Common myeloid progenitor, CD34-positive (primary cell): ENCODE measurements around the gene FBXL7.

ENCODE experiments used
- CTCF ChIA-PET: fragments of 350-600 bp; sonication (Branson Sonifier 250); formaldehyde crosslinking; loops from one replicate; lab custom pipeline; 2021; ENCODE audit warnings: antibody characterized with exemption; lab: Charles Lee
- POLR2A ChIA-PET: fragments of 350-600 bp; sonication (Branson Sonifier 250); formaldehyde crosslinking; loops from one replicate; lab custom pipeline; 2021; ENCODE audit warnings: antibody characterized with exemption; lab: Charles Lee
- DNase-seq, 3 donors: peaks; one replicate each; pipeline versions ENCODE4 v3.0.0 to v3.0.0-alpha.2; 2013
- H3K27ac ChIP-seq, 2 experiments: 1 replicate in 1 of 2; 2 replicates in 1 of 2; pipeline ENCODE4 v1.7.0; 2013; ENCODE audit warnings: inconsistent platforms in 2 of 2, low read length in 2 of 2, mild to moderate bottlenecking in 2 of 2, low read depth in 1 of 2, moderate library complexity in 1 of 2; ENCODE audit not compliant: severe bottlenecking in 2 of 2, insufficient read depth in 1 of 2, poor library complexity in 1 of 2
- H3K27me3 ChIP-seq, 5 experiments: replicated peaks in 2 of 5; 1 replicate in 3 of 5; 2 replicates in 2 of 5; pipeline versions ENCODE4 v1.6.1 to v1.7.0; 2013; ENCODE audit warnings: low read length in 4 of 5, mild to moderate bottlenecking in 2 of 5, moderate library complexity in 2 of 5, inconsistent platforms in 1 of 5; ENCODE audit not compliant: insufficient read depth in 5 of 5, control insufficient read depth in 4 of 5
- H3K36me3 ChIP-seq, 4 experiments: 1 replicate in 2 of 4; 2 replicates in 2 of 4; pipeline versions ENCODE4 v1.6.1 to v1.7.0; 2013; ENCODE audit warnings: low read length in 3 of 4, control low read depth in 1 of 4, mild to moderate bottlenecking in 1 of 4; ENCODE audit not compliant: control insufficient read depth in 4 of 4, insufficient read depth in 4 of 4
- H3K4me1 ChIP-seq, 4 experiments: 1 replicate in 3 of 4; 2 replicates in 1 of 4; pipeline versions ENCODE4 v1.6.1 to v1.7.1; 2013; ENCODE audit warnings: low read length in 3 of 4, mild to moderate bottlenecking in 3 of 4, control low read depth in 1 of 4, inconsistent platforms in 1 of 4, moderate library complexity in 1 of 4; ENCODE audit not compliant: control insufficient read depth in 4 of 4, insufficient read depth in 4 of 4; ENCODE audit errors: control extremely low read depth in 1 of 4
- H3K4me3 ChIP-seq, 7 experiments: 1 replicate in 4 of 7; 2 replicates in 3 of 7; pipeline versions ENCODE4 v1.5.1 to v1.7.0; 2013; ENCODE audit warnings: mild to moderate bottlenecking in 7 of 7, low read length in 6 of 7, moderate library complexity in 6 of 7, inconsistent platforms in 2 of 7, low read depth in 2 of 7, control low read depth in 1 of 7; ENCODE audit not compliant: insufficient read depth in 4 of 7, control insufficient read depth in 1 of 7; ENCODE audit errors: extremely low read depth in 1 of 7
- H3K9me3 ChIP-seq, 5 experiments: 1 replicate in 4 of 5; 2 replicates in 1 of 5; pipeline versions ENCODE4 v1.6.1 to v1.7.1; 2013; ENCODE audit warnings: low read length in 4 of 5, mild to moderate bottlenecking in 2 of 5, inconsistent platforms in 1 of 5, low read depth in 1 of 5, moderate library complexity in 1 of 5; ENCODE audit not compliant: control insufficient read depth in 4 of 5, insufficient read depth in 2 of 5; ENCODE audit errors: control extremely low read depth in 1 of 5
- WGBS: methylation state at CpG from one replicate; pipeline ENCODE4 v1.1.5; 2013; ENCODE audit not compliant: insufficient coverage; 5-methylcytosine and 5-hydroxymethylcytosine counted together

FBXL7 gene

DNA sequence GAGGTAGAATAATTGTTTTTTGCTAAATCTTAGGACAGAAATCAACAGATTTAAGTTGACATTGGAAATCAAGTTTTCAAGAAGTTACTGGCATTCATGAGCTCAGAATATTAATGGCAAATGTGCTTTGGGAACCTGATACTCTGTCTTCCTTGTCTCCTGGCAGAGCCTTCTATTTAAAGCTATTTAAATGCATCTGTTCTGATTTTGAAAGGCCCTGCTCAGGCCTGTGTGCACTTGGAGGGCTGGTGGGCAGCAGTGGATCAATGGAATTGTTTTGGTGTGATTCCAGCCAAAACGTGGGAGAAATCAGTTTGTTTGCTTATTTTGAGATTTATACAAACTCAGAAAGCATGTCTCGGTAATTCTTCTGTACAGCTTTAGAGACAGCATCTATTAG lies 38.5 kb downstream of the FBXL7 start:
- CTCF ChIA-PET, result no interaction called here
- POLR2A ChIA-PET, result no interaction called here
- no peak overlapping the region for H3K4me3 ChIP-seq
- no peaks in the 10 kb centered on the region for H3K4me1 ChIP-seq
- DNase-seq, result no peak
- no peaks in the 10 kb centered on the region for H3K27me3 ChIP-seq
- 57% methylated on average over 2 of the region's 2 CpGs for WGBS
- no peak overlapping the region for H3K27ac ChIP-seq
- no peaks in the 10 kb centered on the region for H3K36me3 ChIP-seq
- H3K9me3 ChIP-seq, result no peaks in the 10 kb centered on the region

DNA sequence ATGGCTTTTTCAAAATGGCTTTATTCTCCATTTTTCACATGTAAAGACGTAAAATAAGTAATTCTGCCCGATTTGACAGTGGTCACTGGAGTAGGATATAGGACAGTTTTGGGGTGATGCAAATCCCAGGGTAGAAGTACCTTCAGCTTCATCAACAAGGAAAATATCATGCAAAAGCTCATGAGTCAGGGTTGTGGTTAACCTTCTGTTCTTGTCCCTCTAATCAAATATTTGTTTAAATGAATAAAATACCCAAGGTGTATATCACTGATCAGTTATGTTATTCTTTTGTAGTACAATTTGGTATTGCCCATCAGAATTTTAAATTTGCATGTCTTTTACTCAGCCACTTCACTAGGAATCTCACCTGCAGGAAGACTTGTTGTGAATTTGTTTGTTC lies 40.0 kb downstream of the FBXL7 start:
- Histone ChIP-seq H3K27me3 (no peaks in the 10 kb centered on the region), H3K27ac (no peak overlapping the region), H3K4me1 (no peaks in the 10 kb centered on the region), H3K4me3 (no peak overlapping the region), H3K9me3 (no peaks in the 10 kb centered on the region), H3K36me3 (no peaks in the 10 kb centered on the region)
- CTCF ChIA-PET, result no interaction called here
- POLR2A ChIA-PET, result no interaction called here
- DNase-seq, result no peak
- 100% methylated on average over 1 of the region's 2 CpGs for WGBS

- Histone ChIP-seq H3K27me3 (no peaks in the 10 kb centered on the region), H3K36me3 (no peaks in the 10 kb centered on the region), H3K4me3 (no peak overlapping the region), H3K9me3 (no peaks in the 10 kb centered on the region), H3K4me1 (no peaks in the 10 kb centered on the region), H3K27ac (no peak overlapping the region)
- ChIA-PET CTCF (no interaction called here), POLR2A (no interaction called here)
- 94% methylated on average over 2 of the region's 4 CpGs for WGBS
- DNase-seq, result no peak
Measured at GRCh38 chr5:15544039-15544438, 44.1 kb downstream of the FBXL7 start.

GRCh38 chr5:15545082-15545481 lies 45.1 kb downstream of the FBXL7 start:
- no peak overlapping the region for H3K4me3 ChIP-seq
- 100% methylated on average over 1 of the region's 2 CpGs for WGBS
- H3K27me3 ChIP-seq, result no peaks in the 10 kb centered on the region
- no peak for DNase-seq
- no peaks in the 10 kb centered on the region for H3K9me3 ChIP-seq
- H3K36me3 ChIP-seq, result no peaks in the 10 kb centered on the region
- H3K4me1 ChIP-seq, result no peaks in the 10 kb centered on the region
- ChIA-PET CTCF (no interaction called here), POLR2A (no interaction called here)
- H3K27ac ChIP-seq, result no peak overlapping the region

DNA sequence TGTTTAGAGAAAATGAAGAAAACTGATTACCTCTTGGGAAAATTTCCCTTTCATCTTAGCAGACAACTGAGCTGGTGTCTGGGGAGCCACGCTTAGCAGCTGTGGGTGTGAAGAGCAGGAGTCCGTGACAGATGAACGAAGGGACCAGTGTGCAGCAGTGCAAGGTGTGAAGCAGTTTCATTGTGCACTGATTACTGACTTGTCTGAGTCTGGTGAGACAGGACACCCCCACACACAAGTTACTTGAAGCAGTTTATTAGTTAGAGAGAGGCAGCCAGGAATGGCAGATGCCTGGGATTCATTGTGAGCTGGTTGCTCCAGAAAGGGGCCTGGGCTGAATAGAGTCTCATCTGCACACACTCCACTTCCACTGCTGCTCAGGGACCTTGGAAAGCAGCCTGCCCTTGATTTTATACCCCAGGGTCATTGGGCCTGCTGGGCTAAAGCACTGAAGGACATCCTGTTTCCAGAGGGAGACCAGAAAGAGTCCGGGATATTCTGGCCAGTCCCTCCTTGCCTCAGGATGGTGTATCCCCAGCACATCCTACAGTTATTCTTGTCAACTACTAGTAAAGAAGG lies 47.4 kb downstream of the FBXL7 start:
- CTCF ChIA-PET, result no interaction called here
- H3K27ac ChIP-seq, result no peak overlapping the region
- POLR2A ChIA-PET, result no interaction called here
- H3K4me3 ChIP-seq, result no peak overlapping the region
- no peaks in the 10 kb centered on the region for H3K4me1 ChIP-seq
- 83% methylated on average over 2 of the region's 4 CpGs for WGBS
- H3K27me3 ChIP-seq, result no peaks in the 10 kb centered on the region
- no peaks in the 10 kb centered on the region for H3K36me3 ChIP-seq
- no peak for DNase-seq
- H3K9me3 ChIP-seq, result no peaks in the 10 kb centered on the region

GRCh38 chr5:15549961-15550360 lies 50.0 kb downstream of the FBXL7 start:
- 100% methylated on average over 1 of the region's 1 CpG for WGBS
- CTCF ChIA-PET, result interaction anchor here (1.0 kb wide), 1 partner anchor 18 kb away, joined by 3 read pairs; no protein-coding TSS in a partner anchor
- no peak overlapping the region for H3K27ac ChIP-seq
- no peaks in the 10 kb centered on the region for H3K9me3 ChIP-seq
- H3K4me1 ChIP-seq, result no peaks in the 10 kb centered on the region
- DNase-seq, result no peak
- H3K4me3 ChIP-seq, result no peak overlapping the region
- POLR2A ChIA-PET, result no interaction called here
- H3K27me3 ChIP-seq, result no peaks in the 10 kb centered on the region
- H3K36me3 ChIP-seq, result no peaks in the 10 kb centered on the region

DNA sequence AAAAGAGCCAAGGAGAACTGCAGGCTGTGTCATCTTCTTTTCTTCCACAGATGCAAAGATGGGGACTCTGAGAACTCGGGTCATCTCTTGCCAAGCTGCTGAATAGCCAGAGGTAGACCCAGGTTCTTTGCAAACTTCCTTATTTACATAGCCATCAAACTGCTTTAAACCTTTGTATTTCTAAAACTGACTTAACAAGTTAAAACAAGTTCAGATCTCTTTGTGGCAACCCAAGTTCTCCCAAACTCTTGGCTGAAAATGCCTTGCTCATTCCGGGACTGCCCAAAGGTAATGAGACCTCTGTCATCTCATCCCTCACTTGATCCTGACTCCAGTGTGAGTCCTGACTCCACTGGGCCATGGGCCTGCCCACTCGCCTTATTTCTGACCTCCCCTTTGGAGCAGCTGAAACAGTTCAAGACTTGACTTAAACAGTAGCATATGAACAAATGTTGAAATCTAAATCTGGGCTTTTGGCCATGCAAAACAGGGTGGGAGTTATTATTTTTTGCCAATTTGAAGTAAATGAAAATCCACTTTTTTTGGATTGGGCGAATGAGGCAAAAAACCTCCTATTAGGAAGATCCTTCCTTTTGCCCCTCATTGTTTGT lies 50.6 kb downstream of the FBXL7 start:
- H3K36me3 ChIP-seq, result no peaks in the 10 kb centered on the region
- no peak overlapping the region for H3K4me3 ChIP-seq
- ChIA-PET POLR2A (no interaction called here), CTCF (no interaction called here)
- no peak overlapping the region for H3K27ac ChIP-seq
- H3K27me3 ChIP-seq, result no peaks in the 10 kb centered on the region
- 80% methylated on average over 4 of the region's 4 CpGs for WGBS
- no peaks in the 10 kb centered on the region for H3K4me1 ChIP-seq
- no peak for DNase-seq
- no peaks in the 10 kb centered on the region for H3K9me3 ChIP-seq
